Glomerular endothelial cell (primary cell): ENCODE measurements around the gene RELT. TPM values are rescaled to one million over a fixed set of nuclear protein-coding genes. Genes with fewer than 3 reads are reported as not detected.

Experiments used
- DNase-seq: peaks from one replicate; pipeline ENCODE4 v3.0.0-alpha.2; 2011; ENCODE audit warnings: low read depth, low spot score; ENCODE audit errors: extremely low read depth
- total RNA-seq: library from RNA; depleted of rRNA; stranded (reverse); fragments of >200 nt; gene quantifications from 2 replicates; pipeline ENCODE4 v1.2.3, GENCODE V29; 2015

Gene RELT
- total RNA-seq, result 12.4 and 18.5 TPM in 2 replicates

DNA sequence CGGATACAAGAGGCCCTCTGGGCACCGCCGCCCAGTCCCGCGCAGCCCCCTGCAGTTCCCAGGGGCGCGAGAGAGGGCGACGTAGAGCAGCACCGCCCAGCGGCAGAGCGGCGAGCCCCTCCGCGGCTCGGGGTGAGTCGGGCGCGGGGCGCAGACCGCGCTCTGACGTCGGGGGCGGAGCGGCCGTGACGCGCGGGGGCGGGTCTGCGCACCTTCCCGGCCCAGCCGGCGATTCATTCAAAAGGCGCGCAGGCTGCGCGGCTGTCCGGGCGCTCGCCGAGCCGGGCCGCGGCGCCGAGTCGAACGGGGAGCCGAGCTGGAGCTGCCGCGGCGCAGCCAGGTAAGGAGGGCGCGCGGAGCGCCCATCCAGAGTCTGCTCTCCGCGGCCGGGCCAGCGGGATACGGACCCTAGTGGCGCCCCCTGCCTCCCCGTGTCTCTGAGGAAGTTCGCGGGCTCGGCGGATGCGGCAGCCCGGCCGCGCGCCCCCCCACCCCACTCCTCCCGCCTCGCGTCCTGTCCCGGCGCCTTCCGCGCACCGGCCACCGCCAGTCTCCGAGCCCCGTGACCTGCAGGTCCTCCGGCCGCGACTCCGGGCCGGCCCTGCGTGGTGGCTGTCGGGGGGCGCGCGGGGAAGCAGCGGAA lies at the start of gene RELT:
Gene RELT, plus strand, starts transcription at position 240 of the 643 bp plus-strand sequence. CDS start 12,738 bp downstream, outside the sequence.
- no peak for DNase-seq

DNA sequence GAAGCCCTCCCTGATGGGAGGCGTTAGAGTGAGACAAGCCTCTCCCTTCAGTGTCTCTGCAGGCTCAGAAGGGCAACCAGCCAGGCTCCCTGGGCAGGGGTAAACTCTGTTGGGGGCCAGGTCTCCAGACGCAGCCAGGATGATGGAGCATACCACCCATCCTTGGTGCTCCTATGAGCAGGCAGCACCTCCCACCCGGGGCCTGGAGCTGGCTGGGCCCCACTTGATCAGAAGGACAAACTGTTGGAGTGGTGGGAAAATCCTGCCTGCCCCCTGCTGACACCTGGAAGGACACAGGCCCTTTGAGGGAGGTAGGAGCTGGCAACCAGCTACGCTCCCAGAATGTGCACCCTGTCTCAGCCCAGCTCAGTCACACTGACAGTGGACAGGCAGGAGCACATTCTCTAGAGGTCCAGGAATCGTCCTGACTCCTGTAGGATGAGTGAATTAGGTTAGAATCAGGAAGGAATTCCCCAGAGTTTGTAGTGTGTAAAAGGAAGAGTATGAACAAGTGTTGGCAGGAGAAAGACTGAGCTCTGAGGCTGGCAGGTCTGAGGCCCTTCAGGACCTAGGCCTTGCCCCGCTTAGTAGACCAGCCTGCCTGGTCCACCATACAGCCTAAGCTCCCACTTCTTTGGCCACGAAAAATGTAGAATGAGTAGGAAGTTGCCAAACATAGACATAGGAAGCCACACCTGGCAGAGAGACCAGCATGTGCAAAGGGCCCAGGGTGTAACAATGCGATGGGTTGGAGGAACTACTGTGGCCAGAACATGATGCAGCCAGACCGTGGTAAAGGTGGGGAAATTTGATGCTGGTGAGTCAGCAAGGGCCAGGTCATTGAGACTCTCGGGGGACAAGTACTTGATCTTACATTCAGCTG lies 49.0 kb upstream of the RELT start:
- no peak for DNase-seq

GRCh38 chr11:73327812-73328364 lies 48.3 kb upstream of the RELT start:
- DNase-seq, result no peak

- DNase-seq, result no peak
Observed at GRCh38 chr11:73330569-73331093, 45.6 kb upstream of the RELT start.

DNA sequence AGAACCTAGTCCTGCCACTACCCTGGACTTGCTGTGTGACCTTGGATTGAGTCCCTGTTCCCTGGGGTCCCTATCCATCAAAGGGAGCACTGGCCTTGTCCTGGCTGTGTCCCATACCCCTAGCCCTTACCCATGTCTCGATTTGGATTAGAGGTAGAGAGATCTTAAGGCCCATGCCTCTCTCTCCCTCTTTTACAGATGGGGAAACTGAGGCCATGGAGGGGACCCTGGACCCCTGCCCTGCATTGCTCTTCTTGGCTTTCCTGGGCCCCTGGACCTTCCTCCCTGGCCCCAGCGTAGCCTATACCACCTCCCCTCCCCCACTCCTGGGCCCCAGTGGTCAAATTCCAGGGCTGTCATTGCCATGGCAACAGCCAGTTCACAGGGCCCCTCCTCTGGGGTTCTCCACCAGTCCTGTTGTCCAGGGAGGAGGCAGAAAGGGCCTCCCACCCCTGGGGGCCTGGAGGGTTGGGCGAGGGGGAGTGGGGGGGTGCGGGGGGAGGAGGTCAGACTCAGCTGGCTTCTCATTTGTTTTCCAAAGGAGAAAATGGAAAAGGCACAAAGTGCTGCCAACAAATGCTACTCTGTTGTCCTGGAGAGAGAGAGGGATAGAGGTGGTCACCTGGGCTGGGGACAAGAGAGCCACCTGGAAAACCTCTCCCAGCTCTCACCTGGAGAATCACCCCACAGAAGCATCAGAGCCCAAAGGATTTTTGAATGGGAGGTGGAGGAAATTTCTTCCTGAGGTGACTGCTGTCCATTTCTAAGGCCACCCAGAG lies 44.9 kb upstream of the RELT start:
- no peak for DNase-seq

DNA sequence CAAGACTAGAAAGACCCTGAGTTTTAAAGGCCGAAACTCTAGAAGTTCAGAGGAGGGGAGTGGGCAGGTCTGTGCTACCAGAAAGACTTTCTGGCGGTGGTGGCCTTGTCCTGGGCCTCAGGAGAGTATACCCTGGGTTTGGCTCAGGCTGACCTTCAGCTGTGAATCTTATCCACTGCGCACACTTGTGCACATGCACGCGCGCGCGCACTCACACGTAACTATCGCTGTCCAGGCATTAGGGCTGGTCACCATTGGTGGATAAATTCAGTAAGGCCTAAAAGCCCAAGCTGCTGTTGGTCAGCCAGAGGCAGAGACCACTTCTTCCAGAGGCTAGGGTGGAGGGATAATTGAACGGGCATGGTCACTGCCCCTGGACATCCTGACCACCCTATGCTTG lies 43.0 kb upstream of the RELT start:
- DNase-seq, result no peak

- no peak for DNase-seq
Observed at GRCh38 chr11:73333640-73334383, 42.4 kb upstream of the RELT start.

GRCh38 chr11:73334384-73335203 lies 41.6 kb upstream of the RELT start:
- no peak for DNase-seq

DNA sequence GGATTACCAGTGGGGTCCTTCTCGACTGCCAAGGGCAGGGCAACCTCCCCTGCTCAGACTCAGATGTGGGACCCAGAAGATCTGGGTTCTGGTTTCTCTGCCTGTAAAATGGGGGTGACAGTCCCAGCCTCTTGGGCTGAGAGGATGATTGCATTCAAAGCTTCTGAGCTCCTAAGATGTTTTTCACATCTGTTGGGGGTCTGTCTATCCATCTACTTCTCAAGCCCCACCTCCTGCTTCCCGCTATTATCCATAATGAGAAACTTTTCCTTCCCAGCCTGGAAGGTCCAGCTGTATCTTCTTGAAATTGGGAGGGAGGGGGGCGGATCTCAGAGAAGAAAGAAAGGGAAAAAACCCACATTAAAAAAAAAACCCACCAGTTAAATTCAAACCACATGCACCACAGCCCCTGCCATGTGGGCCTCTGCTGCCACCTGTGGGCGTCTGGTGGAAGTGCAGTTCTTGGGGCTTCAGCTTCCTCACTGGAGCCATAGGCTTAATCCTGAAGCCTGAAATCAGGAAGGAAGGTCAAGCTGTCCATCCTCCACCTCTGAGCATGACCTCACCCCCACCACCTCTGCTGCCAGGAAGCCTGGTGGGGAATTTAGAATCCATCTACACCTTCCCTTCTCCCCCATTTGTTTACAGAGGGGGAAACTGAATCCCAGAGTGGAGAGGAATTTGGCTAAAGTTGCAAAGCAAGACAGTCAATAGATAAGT lies 40.8 kb upstream of the RELT start:
- no peak for DNase-seq

DNA sequence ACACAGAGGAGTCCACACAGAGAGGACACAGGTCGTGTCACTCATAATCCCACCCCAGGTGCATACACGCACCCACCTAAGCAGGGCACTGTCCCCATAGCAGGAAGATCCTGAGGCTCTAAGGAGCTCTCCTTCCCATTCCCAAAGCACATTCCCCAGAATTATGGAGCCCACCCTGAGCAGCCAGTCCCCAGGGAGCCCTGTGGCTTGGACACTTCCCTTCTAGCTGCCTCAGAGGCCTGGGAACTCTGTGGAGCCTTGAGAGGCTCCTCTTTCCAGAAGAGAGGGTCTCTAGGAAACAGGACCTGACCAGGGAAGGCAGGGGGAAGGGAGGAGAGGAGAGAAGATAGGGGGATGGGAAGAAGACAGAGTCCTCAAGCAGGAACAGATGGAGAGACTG lies 38.4 kb upstream of the RELT start:
- DNase-seq, result no peak

DNA sequence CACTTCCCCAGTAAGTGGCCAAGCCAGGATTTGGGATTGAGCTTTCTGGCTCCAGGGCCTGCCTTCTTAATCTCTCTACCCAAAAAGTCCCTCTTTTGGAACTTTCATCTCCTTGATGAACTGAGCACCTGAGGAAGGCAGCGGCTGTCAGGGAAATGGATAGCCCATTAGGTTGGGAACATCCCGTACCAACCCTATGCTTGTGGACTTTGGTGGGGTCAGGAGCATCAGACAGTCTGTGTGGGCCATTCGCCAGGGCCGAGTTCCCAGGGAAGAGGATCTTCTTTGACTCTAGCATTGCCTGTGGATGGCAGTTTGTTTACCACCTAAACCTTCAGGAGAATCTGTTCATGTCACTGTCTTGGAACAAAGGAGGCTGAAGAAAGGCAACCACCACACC lies 37.9 kb upstream of the RELT start:
- DNase-seq, result no peak

- no peak for DNase-seq
Observed at GRCh38 chr11:73340164-73340563, 36.0 kb upstream of the RELT start.

- DNase-seq, result no peak
Observed at GRCh38 chr11:73342633-73343032, 33.6 kb upstream of the RELT start.

- no peak for DNase-seq
Observed at GRCh38 chr11:73343076-73343873, 32.9 kb upstream of the RELT start.

- DNase-seq, result no peak
Observed at GRCh38 chr11:73344191-73344607, 32.0 kb upstream of the RELT start.

DNA sequence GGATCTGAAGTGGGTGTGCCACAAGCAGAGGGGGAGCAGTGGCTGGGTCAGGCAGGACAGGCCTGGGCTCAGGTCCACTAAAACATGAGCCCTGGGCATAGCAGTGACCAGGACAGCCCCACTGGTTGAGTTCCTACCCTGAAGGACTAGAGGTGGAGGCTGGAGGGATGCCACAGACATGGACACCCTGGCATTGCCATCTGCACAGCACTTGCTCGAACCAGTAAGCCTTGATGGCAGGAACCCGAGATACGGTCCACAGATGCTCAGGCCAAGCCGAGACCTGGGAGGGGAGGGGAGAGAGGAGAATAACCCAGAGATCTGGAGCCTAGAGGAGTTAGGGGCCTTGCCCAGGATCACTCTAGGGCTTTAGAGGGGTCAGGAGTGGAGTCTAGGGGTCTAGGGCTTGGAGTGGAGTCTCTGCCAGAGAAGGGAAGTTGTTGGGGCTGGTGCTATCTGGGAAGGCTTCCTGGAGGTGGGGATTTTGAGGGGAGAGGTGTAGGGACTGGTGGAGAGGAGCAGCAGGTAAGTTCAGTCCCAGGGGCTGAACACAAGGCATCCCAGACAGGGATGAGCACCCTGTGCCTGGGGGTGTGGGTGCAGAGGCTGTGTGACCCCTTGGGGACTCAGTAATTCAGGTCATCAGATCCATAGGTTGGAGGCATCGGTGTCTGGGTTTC lies 30.6 kb upstream of the RELT start:
- no peak for DNase-seq
